ENCODE results near the gene RARS2.

Gene RARS2

DNA sequence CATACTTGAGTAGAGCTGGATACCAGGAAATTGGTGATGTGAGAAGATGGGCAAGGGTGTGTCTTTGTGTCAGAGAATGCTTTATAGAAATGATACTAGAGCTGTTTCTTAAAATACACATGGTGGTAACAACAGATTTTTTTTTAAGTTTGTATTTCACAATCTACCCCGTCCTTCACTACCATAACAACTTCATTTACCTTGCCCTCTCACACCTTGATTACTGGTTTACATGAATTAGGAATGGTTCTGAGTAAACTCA, 45.4 kb downstream of the RARS2 start:
- TF ChIP-seq GATA2 (IDR thresholded peaks at IDR 0.05; ENCODE audit: low read depth, low read length) (no peak), GATA3 (IDR thresholded peaks at IDR 0.05; ENCODE audit: low read depth, low read length) (no peak)

DNA sequence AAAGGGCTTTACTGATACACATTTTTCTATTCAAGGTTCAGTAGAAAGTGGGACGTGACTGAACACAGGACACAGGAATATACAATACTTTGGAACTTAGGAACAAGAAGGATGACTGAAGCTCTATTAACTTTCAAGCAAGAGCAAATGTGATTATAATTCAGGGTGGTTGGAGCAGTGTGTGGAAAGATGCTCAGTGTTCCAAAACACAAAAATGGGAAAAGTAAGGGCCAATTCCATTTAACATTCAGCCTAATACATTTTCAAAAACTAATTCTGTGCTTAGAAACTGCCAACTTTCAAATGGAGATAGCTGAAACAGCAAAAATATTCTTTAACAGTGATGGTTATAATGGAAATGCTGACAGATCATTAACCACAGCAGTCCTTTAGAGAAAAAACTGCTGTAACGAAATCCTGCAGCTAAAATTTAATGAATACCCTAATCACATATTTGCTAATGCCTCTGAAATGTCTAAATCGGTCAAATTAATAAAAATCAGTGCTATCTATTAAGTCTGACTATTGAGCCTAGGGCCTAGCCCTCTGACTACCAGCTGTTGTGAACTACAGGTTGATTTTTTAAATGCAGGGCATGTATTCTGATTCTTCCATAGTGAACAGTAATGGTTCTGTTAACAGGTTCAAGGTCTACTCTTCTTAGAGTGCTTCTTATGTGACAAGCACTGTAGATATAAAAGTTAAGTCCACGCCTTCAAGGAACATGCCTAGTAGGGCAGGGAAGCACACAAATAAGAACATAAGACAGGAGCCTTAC, 45.9 kb downstream of the RARS2 start:
- TF ChIP-seq GATA3 (IDR thresholded peaks at IDR 0.05; ENCODE audit: low read depth, low read length): no peak
- TF ChIP-seq GATA2 (IDR thresholded peaks at IDR 0.05; ENCODE audit: low read depth, low read length): no peak

DNA sequence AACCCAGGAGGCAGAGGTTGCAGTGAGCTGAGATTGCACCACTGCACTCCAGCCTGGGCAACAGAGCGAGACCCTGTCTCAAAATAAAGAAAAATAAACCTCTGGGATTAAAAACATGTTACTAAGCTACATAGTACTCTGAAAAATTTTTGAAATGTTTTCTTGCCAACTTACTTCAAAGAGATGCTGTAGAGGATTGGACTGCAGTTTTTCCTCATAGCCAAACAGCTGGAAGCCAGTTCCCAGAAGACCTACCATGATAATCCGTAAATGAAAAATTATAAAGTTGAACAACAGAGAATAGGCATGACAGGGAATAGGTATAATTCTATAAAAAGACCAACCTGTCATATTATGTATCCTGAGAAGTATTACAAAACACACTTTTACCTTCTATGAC, 48.0 kb downstream of the RARS2 start:
- no peak for TF ChIP-seq GATA2 (IDR thresholded peaks at IDR 0.05; ENCODE audit: low read depth, low read length)
- TF ChIP-seq GATA3 (IDR thresholded peaks at IDR 0.05; ENCODE audit: low read depth, low read length): no peak

DNA sequence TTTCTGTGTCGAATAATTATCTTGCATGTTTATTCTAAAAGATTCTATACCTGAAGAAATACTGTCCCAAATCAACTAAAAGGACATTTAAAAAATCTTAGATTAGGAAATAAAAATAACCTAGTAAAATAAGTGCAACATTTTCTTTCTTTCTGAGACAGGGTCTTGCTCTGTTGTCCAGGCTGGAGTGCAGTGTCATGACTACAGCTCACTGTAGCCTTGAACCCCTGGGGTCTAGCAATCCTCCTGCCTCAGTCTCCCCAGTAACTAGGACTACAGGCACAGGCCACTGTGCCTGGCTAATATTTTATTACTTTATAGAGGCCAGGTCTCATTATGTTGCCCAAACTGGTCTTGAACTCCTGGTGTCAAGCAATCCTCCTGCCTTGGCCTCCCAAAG, 48.7 kb downstream of the RARS2 start:
- TF ChIP-seq GATA2 (IDR thresholded peaks at IDR 0.05; ENCODE audit: low read depth, low read length) (no peak), GATA3 (IDR thresholded peaks at IDR 0.05; ENCODE audit: low read depth, low read length) (no peak)

DNA sequence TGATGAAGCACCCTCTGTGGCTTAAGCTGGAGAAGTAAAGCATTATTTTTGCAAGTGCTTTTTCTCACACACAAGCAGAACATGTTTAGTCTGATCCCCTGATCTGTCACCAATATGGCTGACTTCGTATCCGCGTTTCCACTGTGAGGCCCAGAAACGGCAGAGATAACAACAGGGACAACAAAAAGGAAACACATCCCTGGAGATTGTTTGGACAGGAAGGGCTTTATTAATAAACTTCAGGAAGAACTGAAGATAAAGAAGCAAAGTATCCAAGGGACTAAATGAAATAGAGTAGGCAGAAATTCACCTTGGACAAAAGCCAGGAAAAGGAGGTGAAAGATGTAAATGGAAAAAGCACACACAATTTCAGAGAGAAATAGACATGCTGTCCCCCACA, 49.2 kb downstream of the RARS2 start:
- no peak for TF ChIP-seq GATA3 (IDR thresholded peaks at IDR 0.05; ENCODE audit: low read depth, low read length)
- no peak for TF ChIP-seq GATA2 (IDR thresholded peaks at IDR 0.05; ENCODE audit: low read depth, low read length)

DNA sequence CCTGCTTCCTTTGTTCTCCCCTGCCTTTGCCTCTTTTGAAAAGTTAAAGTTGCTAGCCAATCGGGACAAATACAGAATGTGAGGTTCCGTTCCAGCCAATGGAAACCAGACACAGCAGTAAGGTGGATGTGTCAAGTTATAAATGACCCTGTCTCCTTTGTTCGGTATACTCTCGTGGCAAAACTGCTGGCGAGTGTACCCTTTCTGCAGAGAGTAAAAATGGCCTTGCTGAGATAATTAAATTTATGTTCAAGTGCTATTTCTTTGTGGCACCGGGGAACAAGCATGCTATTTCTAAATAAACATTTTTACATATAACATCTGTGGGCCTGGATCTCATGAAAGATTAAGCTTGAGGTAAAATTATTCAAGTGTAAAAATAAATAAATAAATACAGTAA, 50.2 kb downstream of the RARS2 start:
- no peak for TF ChIP-seq GATA2 (IDR thresholded peaks at IDR 0.05; ENCODE audit: low read depth, low read length)
- no peak for TF ChIP-seq GATA3 (IDR thresholded peaks at IDR 0.05; ENCODE audit: low read depth, low read length)

DNA sequence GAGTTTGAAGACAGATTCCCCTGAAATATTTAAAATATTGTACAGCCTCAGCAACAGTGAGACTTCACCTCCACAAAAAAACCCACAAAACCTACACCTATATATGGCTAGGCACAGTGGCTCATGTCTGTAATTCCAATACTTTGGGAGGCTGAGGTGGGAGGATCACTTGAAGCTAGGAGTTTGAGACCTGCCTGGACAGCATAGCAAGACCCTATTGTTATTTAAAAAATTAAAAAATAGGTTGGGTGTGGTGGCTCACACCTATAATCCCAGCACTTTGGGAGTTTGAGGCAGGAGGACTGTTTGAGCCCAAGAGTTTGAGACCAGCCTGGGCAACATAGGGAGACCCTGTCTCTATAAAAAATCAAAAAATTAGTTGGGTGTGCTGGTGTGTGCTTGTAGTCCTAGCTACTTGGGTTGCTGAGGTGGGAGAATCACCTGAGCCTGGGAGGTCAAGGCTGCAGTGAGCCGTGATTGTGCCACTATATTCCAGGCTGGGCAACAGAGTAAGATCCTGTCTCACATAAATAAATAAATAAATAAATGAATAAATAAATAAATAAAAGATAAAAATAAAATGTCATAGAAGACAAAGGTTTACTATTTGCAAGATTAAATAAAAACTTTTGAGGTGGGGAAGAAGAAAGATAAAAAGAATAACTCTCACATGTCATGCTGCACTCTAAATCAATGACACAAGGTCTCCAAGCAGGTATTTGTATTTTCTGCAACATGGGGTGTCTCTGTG, 51.1 kb downstream of the RARS2 start:
- no peak for TF ChIP-seq GATA2 (IDR thresholded peaks at IDR 0.05; ENCODE audit: low read depth, low read length)
- TF ChIP-seq GATA3 (IDR thresholded peaks at IDR 0.05; ENCODE audit: low read depth, low read length): no peak

DNA sequence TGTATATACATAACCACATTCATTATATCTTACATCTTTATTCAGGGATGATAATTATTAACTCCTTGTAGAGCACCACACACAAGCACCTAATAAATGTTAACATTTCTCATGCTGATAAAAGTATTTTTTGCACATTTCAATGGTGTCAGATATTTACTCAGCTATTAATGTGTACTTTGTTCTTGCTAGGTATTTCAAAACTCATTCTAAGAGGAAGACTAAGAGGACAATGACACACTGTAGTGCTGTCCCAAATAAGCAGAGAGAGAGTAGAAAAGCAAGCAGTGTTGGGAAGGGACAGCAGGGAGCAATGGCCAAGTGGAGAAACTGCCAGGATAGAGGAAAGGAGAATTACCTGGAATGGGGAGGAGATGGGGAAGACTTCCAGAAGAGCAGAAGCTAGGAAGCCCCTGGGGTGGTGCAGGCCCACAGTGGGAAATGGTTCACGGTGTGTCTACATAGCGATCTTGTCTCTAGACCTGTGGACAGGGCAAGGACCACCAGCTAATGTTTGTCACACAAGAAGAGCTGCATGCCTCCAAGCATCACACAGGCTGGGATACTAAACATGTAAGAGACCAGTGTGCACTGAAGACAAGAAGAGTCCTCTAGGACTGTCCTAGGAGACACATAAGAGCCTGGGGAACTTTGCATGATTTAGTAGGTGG, 55.3 kb downstream of the RARS2 start:
- TF ChIP-seq GATA2 (IDR thresholded peaks at IDR 0.05; ENCODE audit: low read depth, low read length) (no peak), GATA3 (IDR thresholded peaks at IDR 0.05; ENCODE audit: low read depth, low read length) (no peak)

DNA sequence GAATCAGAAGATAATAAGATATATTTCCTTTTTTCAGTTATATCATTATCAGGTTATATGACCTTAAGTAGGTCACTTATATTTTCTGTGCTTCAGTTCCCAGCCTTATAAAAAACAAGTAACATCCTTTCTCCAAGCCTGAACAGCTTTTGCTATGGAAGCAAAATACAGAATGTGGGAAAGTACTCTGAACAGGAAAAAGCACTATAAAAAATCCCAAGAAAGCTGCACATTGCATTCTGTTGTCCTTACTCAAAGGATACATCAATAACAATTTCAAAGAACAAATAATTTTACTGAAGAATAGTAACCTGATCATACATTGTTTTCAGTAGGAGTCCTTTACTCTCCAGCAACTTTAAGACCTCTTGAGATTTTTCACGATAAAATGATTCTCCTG, 60.6 kb downstream of the RARS2 start:
- TF ChIP-seq GATA3 (IDR thresholded peaks at IDR 0.05; ENCODE audit: low read depth, low read length) (no peak), GATA2 (IDR thresholded peaks at IDR 0.05; ENCODE audit: low read depth, low read length) (no peak)

DNA sequence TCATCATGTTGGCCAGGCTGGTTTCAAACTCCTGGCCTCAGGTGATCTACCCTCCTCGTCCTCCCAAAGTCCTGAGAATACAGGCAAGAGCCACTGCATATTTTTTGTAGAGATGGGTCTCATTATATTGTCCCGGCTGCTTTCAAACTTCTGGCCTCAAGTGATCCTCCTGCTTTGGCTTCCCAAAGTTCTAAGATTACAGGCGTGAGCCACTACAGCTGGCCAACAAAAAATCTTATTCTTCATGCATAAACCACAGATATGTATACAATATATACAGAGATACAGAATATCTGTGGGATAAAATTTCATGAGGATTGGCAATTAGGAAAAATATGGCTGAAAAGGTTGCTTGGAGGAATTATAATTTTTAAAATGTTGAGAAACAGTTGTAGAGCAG, 67.1 kb downstream of the RARS2 start:
- TF ChIP-seq GATA3 (IDR thresholded peaks at IDR 0.05; ENCODE audit: low read depth, low read length) (no peak), GATA2 (IDR thresholded peaks at IDR 0.05; ENCODE audit: low read depth, low read length) (no peak)

DNA sequence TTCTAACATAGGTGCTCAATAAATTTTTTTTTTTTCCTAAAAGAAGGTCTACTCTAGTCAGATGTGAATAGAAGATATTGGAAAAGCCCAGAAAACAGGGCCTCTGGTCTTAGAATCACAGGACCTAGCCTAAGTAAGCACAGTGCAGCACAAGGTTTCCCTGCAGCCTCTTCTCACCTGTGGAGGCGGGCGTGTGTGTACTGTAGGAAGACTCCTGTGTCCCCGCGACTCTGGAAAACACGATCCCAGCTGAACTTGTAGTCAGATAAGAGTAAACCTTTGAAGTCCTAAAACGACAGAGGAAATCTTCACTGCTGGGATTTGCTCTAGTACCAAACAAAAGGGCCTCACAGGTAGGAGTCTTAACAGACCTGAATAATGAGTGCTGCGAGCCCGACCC, 71.3 kb downstream of the RARS2 start:
- TF ChIP-seq GATA3 (IDR thresholded peaks at IDR 0.05; ENCODE audit: low read depth, low read length) (no peak), GATA2 (IDR thresholded peaks at IDR 0.05; ENCODE audit: low read depth, low read length) (no peak)

DNA sequence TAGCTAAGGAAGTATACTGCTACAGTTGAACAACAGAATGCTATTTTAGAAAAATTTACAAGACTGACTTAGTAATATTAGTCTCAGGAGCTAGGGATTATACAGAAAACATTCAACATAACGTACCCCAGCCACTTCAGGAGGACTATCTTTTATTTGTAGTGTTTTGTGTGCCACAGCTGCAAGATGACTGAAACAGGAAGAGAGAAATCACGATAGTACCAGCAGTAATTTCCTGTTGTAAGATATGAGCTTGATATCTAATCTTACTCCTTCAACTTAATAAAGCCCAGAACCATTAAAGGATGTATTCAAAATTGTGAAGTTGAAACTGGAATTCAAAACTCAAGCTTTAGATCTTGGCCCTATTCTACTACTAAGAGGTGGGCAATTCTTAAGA, 75.0 kb downstream of the RARS2 start:
- TF ChIP-seq GATA3 (IDR thresholded peaks at IDR 0.05; ENCODE audit: low read depth, low read length) (no peak), GATA2 (IDR thresholded peaks at IDR 0.05; ENCODE audit: low read depth, low read length) (no peak)

DNA sequence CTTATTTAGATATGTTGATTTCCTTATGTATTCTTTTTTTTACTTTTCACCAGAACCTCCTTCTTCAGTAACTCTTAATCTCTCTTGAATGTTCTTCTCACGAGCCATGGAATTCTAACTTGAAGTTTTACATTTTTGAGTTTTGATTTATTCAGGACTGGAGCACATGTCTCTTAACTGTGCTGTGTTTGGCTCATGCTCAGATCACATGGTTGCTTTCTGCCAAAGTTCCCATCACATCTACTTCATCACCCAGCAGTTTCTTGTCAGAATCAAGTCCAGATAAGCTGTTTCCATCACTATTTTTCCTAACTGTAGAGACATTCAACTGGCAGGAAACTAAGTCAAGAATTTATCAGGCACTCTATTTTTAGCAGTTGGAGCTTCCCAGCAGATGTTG, 85.3 kb downstream of the RARS2 start:
- TF ChIP-seq GATA2 (IDR thresholded peaks at IDR 0.05; ENCODE audit: low read depth, low read length) (no peak), GATA3 (IDR thresholded peaks at IDR 0.05; ENCODE audit: low read depth, low read length) (no peak)

DNA sequence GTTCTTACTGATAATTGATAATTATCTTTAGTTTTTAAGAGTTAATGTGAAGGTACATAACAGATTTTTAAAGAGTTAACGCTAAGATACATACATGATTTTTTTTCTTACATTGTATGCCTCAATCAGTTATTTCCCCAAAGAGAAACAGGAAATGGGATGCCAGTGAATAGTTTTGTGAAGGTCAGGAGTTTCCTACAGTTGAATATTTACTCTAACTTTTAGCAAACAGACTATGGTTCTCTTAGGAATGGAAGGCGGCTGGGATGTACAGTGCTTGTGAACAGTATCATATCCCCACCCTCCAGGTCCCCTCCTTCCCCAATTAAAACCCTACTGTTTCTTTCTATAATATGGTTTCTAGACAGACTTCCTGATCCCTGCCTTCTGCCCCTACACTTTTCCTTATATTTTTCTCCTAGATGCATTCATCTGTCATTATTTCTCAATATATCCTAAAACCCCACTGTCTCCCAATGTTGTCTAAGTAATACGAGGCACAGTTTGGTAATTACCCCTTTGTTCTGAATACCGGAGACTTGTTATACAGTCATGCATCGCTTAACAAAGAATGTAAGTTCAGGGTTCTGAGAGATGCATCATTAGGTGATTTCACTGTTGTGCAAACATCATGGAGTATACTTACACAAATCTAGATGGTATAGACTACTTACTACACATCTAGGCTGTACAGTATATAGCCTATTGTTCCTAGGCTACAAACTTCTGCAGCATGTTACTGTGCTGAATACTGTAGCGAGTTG, 87.8 kb downstream of the RARS2 start:
- TF ChIP-seq GATA3 (IDR thresholded peaks at IDR 0.05; ENCODE audit: low read depth, low read length): no peak
- no peak for TF ChIP-seq GATA2 (IDR thresholded peaks at IDR 0.05; ENCODE audit: low read depth, low read length)

Measured in SH-SY5Y (cell line).